AG09309 (cell line): ENCODE data around the gene CCDC88A.

ENCODE experiments used
- DNase-seq: peaks from one replicate; pipeline ENCODE4 v3.0.0-alpha.2; 2010; ENCODE audit warnings: low read depth
- H3K4me3 ChIP-seq: 2 replicates; pipeline ENCODE4 v1.5.1; 2011; ENCODE audit warnings: mild to moderate bottlenecking, low read depth, low read length, moderate library complexity; ENCODE audit not compliant: control insufficient read depth
- CTCF ChIP-seq: IDR thresholded peaks from 2 replicates; pipeline ENCODE4 v1.5.1; 2011; ENCODE audit warnings: mild to moderate bottlenecking, low read depth, low read length, inconsistent platforms; ENCODE audit not compliant: insufficient read depth, control insufficient read depth; ENCODE audit errors: missing control alignments

The CCDC88A gene

GRCh38 chr2:55419679-55420438 is at the start of gene CCDC88A:
TSS of gene CCDC88A (minus strand) at chr2:55419856. CDS start at chr2:55419079, 777 bp downstream.
- TF ChIP-seq CTCF = peak; percentile 14
- peak within 1 kb of the TSS; percentile 99 for H3K4me3 ChIP-seq
- DNase-seq = peak; percentile 96

GRCh38 chr2:55461679-55462078 is 42.0 kb upstream of the CCDC88A start:
- H3K4me3 ChIP-seq = no peak overlapping the region
- DNase-seq = no peak
- TF ChIP-seq CTCF = no peak

GRCh38 chr2:55460562-55460961 is 40.9 kb upstream of the CCDC88A start:
- TF ChIP-seq CTCF = no peak
- no peak overlapping the region for H3K4me3 ChIP-seq
- DNase-seq = no peak

- H3K4me3 ChIP-seq = no peak overlapping the region
- no peak for DNase-seq
- TF ChIP-seq CTCF = no peak
Measured at GRCh38 chr2:55459714-55460274, 40.1 kb upstream of the CCDC88A start.

- no peak for TF ChIP-seq CTCF
- no peak for DNase-seq
- H3K4me3 ChIP-seq = no peak overlapping the region
Measured at GRCh38 chr2:55459279-55459678, 39.6 kb upstream of the CCDC88A start.

GRCh38 chr2:55454121-55454520 is 34.5 kb upstream of the CCDC88A start:
- no peak for DNase-seq
- no peak for TF ChIP-seq CTCF
- no peak overlapping the region for H3K4me3 ChIP-seq
